Retinal pigment epithelial cell (primary cell): ENCODE results near the gene MEGF8.

Source experiments
- DNase-seq: peaks from one replicate; pipeline ENCODE4 v3.0.0-alpha.2; 2010; ENCODE audit warnings: low read depth
- H3K4me3 ChIP-seq: 2 replicates; pipeline ENCODE4 v1.5.1; 2011; ENCODE audit warnings: mild to moderate bottlenecking, low read length, control low read depth, moderate library complexity
- CTCF ChIP-seq: conservative IDR thresholded peaks from 2 replicates; pipeline ENCODE4 v1.5.1; 2011; ENCODE audit warnings: low read depth, low read length, control low read depth, inconsistent platforms

Gene MEGF8

GRCh38 chr19:42292042-42292960 lies 33.1 kb upstream of the MEGF8 start:
- no peak overlapping the region for H3K4me3 ChIP-seq
- no peak for TF ChIP-seq CTCF
- DNase-seq = no peak

GRCh38 chr19:42292963-42293362 lies 32.5 kb upstream of the MEGF8 start:
- no peak overlapping the region for H3K4me3 ChIP-seq
- no peak for TF ChIP-seq CTCF
- no peak for DNase-seq

- DNase-seq = no peak
- peak; percentile 29 for TF ChIP-seq CTCF
- no peak overlapping the region for H3K4me3 ChIP-seq
Observed at GRCh38 chr19:42293540-42293939, 31.9 kb upstream of the MEGF8 start.

- TF ChIP-seq CTCF = no peak
- no peak for DNase-seq
- no peak overlapping the region for H3K4me3 ChIP-seq
Observed at GRCh38 chr19:42293948-42294347, 31.5 kb upstream of the MEGF8 start.

GRCh38 chr19:42294471-42295137 lies 30.8 kb upstream of the MEGF8 start:
- TF ChIP-seq CTCF = no peak
- no peak overlapping the region for H3K4me3 ChIP-seq
- DNase-seq = no peak

GRCh38 chr19:42295342-42295741 lies 30.1 kb upstream of the MEGF8 start:
- no peak for DNase-seq
- no peak overlapping the region for H3K4me3 ChIP-seq
- TF ChIP-seq CTCF = no peak
